ENCODE data around the gene RNF223. TPM values are rescaled to one million over a fixed set of nuclear protein-coding genes. Genes with fewer than 3 reads are reported as not detected.
A peak's percentile ranks its signal among the peaks of the same experiment; 100 is the strongest.

The RNF223 gene
- 1 to 10 TPM in 1 of 4 donors, not detected in 3; 1.3 TPM for total RNA-seq

DNA sequence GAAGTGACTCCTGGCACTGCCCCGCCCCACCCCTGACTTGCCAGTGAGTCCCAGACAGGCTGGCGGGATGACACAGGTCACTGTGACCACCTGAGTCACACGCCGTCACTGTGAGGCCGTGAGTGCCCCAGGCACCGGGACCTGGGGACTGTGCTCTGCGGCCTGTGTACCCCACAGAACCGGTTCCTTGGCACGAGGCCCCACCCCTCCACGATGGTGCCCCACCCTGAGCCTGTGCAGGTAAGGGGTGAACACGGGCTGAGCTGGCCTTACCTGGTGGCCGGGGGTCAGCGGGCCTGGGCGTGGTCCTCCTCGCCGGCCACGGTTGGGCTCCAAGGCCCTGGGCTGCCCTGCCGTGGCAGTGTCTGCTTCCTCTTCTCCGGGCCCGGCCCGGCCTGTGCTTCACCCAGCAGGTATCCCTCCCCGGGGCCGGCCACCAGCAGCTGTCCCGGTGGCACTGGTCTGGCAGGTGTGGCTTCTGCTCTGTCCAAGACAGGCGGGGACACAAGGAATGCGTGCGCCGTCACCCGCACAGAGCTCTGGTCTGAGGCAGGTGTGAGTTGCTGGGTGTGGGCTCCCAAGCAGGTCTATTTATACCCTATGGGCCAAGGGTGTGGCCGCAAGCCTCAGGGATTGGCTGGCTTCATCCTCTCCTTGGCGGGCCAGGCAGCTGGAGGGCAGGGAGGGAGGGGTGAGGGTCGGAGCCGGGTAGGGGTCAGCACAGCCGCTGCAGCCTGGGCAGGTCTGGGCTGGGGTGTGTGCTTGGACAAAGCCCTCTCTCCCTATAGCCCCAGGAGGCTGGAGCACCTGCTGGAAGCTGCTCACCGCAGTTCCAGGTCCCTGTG is at the start of gene RNF223:
Gene RNF223 (minus strand): TSS at position 564 of the 845 bp plus-strand sequence. CDS start 1,740 bp downstream, outside the sequence.
- Histone ChIP-seq H3K4me1 (peaks cover 0 to 19% (median 6%) of the 10 kb centered on the region in 4 donors), H3K36me3 (no peaks in the 10 kb centered on the region), H3K27me3 (no peaks in the 10 kb centered on the region), H3K4me3 (peak within 1 kb of the TSS in 1 of 4 donors; percentile 21), H3K27ac (peak within 1 kb of the TSS in 2 of 4 donors; percentile 48 to 73), H3K9me3 (no peaks in the 10 kb centered on the region)
- peak; percentile 34 to 63 for TF ChIP-seq POLR2A (IDR thresholded peaks at IDR 0.05)
- TF ChIP-seq, protein P1, sequence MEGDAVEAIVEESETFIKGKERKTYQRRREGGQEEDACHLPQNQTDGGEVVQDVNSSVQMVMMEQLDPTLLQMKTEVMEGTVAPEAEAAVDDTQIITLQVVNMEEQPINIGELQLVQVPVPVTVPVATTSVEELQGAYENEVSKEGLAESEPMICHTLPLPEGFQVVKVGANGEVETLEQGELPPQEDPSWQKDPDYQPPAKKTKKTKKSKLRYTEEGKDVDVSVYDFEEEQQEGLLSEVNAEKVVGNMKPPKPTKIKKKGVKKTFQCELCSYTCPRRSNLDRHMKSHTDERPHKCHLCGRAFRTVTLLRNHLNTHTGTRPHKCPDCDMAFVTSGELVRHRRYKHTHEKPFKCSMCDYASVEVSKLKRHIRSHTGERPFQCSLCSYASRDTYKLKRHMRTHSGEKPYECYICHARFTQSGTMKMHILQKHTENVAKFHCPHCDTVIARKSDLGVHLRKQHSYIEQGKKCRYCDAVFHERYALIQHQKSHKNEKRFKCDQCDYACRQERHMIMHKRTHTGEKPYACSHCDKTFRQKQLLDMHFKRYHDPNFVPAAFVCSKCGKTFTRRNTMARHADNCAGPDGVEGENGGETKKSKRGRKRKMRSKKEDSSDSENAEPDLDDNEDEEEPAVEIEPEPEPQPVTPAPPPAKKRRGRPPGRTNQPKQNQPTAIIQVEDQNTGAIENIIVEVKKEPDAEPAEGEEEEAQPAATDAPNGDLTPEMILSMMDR (IDR thresholded peaks at IDR 0.05): no peak
- peak in 2 of 3 donors; percentile 76 to 80 for DNase-seq

DNA sequence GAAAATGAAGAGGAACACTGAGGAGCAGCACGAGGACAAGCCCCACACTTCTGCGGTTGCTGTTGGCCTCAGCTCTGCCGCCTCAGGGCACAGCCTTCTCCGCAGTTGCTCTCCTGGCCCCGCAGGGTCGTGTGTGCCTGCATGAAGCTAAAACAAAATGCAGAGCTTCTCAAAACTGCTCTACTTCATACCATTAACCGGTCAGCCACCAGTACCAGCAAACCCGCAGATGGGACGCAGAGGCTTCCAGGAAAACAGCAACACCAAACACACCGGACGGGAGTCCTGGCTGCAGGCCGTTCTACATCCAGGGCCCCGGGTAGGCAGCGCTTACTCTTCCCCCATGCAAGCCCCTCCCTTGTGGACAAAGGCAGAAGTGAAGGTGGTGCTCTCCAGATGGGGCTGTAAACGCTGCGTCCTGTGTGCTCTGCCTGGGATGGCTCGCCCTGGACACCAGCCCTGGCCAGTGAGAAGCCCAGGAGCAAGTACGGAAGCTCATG is 48.9 kb upstream of the RNF223 start:
- H3K27ac ChIP-seq: peak overlapping the region in 2 of 4 donors; percentile 82 to 94
- no peaks in the 10 kb centered on the region for H3K36me3 ChIP-seq
- H3K4me1 ChIP-seq: peaks cover 0 to 60% (median 10%) of the 10 kb centered on the region in 4 donors
- no peaks in the 10 kb centered on the region for H3K27me3 ChIP-seq
- TF ChIP-seq, protein P1 (IDR thresholded peaks at IDR 0.05): peak in 3 of 6 experiments; percentile 20 to 40 (median 35)
- TF ChIP-seq POLR2A (IDR thresholded peaks at IDR 0.05): no peak
- no peaks in the 10 kb centered on the region for H3K9me3 ChIP-seq
- H3K4me3 ChIP-seq: no peak overlapping the region
- peak in 2 of 3 donors; percentile 52 to 71 for DNase-seq

DNA sequence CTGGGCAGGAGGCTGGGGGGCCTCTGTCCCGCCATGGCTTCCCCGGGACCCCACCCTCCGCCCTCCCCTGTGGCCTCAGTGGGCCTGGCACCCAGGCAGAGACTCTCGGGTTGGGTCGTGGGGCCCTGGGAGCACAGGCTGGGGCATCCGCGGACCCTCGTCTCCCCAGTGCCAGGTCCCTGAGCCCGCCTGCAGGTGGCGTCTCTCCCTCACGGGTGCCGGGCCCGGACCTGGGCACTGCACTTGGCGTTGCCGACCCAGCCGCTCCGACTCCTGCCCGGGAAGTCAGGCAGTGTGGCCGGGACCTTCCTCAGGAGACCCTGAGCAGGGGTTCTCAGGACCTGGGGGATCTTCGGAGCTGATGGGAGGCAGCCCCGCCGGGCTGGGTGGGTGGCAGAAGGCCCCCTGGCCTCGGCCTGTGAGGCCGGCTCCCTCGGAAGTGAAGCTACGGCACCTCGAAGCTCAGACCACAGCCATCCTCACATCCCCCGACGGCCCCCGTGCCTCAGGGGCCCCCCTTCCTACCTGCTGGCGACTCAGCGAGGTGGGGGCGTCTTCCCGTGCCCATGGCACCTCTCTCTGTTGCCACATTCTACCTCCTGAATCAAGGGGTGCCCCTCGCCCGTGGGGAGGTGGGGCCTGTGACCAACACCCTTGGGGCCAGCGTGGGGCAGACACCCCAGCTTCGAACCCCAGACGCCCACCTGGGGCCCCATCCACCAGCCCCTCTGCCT is 48.1 kb upstream of the RNF223 start:
- peaks cover 0 to 52% (median 10%) of the 10 kb centered on the region in 4 donors for H3K4me1 ChIP-seq
- H3K9me3 ChIP-seq: no peaks in the 10 kb centered on the region
- peak; percentile 83 to 93 (median 92) for DNase-seq
- TF ChIP-seq, protein P1 (IDR thresholded peaks at IDR 0.05): peak; percentile 89 to 97 (median 95)
- TF ChIP-seq POLR2A (IDR thresholded peaks at IDR 0.05): no peak
- no peaks in the 10 kb centered on the region for H3K36me3 ChIP-seq
- peak overlapping the region; percentile 13 to 58 (median 28) for H3K27ac ChIP-seq
- H3K4me3 ChIP-seq: peak overlapping the region; percentile 13 to 46 (median 37)
- H3K27me3 ChIP-seq: no peaks in the 10 kb centered on the region

DNA sequence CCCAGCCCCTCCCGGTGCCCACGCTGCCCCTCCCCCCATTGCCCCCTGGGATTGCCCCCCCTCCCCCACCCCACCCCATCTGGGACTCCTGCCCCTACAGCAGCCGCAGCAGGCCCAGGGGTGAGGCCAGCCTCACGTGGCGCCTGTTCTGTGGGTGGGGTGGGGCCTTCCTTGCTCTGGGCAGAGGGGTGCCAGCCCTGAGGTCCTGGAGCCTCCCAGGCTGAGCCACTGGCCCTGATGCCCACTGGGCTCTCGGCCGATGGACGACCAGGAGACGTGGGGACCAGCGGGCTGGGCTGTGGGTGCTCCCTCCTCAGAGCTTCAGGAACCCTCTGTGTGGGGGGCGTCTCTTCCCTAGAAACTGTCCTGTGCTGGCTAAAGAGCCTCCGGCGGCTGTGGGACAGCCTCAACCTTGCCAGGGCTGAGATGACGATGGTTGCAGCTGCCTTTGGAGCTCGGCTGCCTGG is 47.5 kb upstream of the RNF223 start:
- Histone ChIP-seq H3K4me1 (peaks cover 0 to 49% (median 10%) of the 10 kb centered on the region in 4 donors), H3K36me3 (no peaks in the 10 kb centered on the region), H3K4me3 (peak overlapping the region in 2 of 4 donors; percentile 34 to 46), H3K9me3 (no peaks in the 10 kb centered on the region), H3K27me3 (no peaks in the 10 kb centered on the region), H3K27ac (peak overlapping the region in 1 of 4 donors; percentile 31)
- TF ChIP-seq POLR2A (IDR thresholded peaks at IDR 0.05): no peak
- TF ChIP-seq, protein P1 (IDR thresholded peaks at IDR 0.05): no peak
- no peak for DNase-seq

DNA sequence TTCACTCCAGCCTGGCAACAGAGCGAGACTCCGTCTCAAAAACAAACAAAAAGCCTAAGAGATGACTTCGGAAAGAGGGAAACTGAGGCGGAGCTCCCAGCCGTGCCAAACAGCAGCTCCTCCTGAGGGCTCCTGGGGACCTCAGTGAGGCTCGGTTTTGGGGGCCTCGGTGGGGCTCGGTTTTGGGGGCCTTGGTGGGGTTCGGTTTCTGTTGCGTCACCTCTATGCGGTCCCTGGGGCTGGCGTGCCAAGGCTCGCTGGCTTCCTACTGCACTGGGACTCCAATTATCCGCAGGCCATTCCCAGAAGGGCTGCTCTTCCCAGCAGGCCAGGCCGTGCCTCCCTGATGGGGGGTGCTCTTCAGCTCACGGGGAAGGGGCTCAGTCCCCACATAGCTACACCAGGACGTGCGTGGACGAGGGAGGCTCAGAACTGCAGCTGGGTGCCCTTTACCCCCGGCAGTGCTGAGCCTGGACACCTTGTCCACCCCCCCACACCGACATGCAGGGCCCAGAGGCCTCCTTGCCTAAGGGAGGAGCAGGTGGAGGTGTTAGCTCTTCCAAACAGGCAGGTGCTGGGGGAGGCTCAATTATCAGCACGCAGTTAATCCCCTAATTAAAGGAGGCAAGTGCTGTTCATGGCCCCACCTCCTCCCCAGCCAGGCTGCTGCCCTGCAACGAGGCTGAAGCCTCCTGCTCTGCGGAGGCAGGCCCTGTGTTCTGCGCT is 46.9 kb upstream of the RNF223 start:
- no peaks in the 10 kb centered on the region for H3K27me3 ChIP-seq
- H3K36me3 ChIP-seq: no peaks in the 10 kb centered on the region
- H3K9me3 ChIP-seq: no peaks in the 10 kb centered on the region
- no peak overlapping the region for H3K4me3 ChIP-seq
- no peak overlapping the region for H3K27ac ChIP-seq
- DNase-seq: peak in 1 of 3 donors; percentile 57
- peaks cover 0 to 47% (median 10%) of the 10 kb centered on the region in 4 donors for H3K4me1 ChIP-seq
- TF ChIP-seq, protein P1 (IDR thresholded peaks at IDR 0.05): no peak
- no peak for TF ChIP-seq POLR2A (IDR thresholded peaks at IDR 0.05)
